Tibial nerve (tissue), 3 donors: ENCODE measurements around the gene OR10V1.

Experiments
- POLR2A ChIP-seq, 2 donors: fragments of 450-650 bp; IDR thresholded peaks; one replicate each; pipeline ENCODE4 v1.6.1; 2017; ENCODE audit warnings: antibody characterized with exemption in 2 of 2, mild to moderate bottlenecking in 2 of 2, moderate library complexity in 2 of 2
- TF ChIP-seq, protein P1 (sequence below), 5 experiments: fragments of 200-600 bp in 3 of 5; fragments of 450-650 bp in 2 of 5; sonication (generic) in 3 of 5; IDR thresholded peaks; one replicate each; pipeline ENCODE4 v1.5.1; 2016 to 2019; ENCODE audit warnings: antibody characterized with exemption in 5 of 5, mild to moderate bottlenecking in 3 of 5, moderate library complexity in 2 of 5

DNA sequence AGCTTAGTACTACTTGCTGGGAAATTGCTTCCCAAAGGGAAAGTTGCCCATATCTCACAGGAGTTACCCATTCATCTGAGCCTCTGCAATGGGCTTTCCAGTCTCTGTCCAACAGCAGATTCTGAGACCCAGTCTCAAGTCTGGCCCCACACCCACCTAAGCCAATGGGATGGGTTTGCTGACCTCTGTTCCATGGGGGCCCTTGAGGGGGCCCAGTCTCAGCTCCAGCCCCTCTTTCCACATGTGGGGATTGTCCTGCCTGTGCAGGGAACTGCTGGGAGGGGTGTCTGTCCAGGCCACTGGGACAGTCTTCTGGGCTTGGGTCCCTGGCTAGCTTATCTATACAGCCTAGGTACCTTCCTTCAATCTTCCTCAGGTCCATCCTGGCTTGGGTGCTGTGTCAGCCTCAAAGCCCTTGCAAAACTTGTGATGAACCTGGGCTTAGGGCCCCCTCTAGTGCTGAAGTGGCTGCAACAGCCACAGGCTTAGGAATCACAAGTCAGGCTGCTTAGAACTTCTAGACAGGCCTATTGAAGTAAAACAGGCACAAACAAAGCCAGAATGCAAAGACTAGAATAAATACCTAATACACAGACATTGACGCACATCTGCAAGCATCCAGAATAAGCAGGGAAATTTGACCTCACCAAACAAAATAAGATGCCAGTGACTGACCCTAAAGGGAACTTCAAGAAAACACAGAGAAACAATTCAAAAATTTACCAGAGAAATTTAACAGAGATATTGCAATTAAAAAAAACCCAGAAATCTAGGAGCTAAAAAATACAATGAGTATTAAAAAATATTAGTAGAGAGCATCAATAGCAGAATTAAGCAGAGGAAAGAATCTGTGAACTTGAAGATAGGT lies 33.1 kb downstream of the OR10V1 start:
- TF ChIP-seq, protein P1, sequence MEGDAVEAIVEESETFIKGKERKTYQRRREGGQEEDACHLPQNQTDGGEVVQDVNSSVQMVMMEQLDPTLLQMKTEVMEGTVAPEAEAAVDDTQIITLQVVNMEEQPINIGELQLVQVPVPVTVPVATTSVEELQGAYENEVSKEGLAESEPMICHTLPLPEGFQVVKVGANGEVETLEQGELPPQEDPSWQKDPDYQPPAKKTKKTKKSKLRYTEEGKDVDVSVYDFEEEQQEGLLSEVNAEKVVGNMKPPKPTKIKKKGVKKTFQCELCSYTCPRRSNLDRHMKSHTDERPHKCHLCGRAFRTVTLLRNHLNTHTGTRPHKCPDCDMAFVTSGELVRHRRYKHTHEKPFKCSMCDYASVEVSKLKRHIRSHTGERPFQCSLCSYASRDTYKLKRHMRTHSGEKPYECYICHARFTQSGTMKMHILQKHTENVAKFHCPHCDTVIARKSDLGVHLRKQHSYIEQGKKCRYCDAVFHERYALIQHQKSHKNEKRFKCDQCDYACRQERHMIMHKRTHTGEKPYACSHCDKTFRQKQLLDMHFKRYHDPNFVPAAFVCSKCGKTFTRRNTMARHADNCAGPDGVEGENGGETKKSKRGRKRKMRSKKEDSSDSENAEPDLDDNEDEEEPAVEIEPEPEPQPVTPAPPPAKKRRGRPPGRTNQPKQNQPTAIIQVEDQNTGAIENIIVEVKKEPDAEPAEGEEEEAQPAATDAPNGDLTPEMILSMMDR (IDR thresholded peaks at IDR 0.05): peak; percentile 42 to 58 (median 50)
- TF ChIP-seq POLR2A (IDR thresholded peaks at IDR 0.05): no peak
